Measurements from ENCODE around the gene ASPHD2.

The ASPHD2 gene

DNA sequence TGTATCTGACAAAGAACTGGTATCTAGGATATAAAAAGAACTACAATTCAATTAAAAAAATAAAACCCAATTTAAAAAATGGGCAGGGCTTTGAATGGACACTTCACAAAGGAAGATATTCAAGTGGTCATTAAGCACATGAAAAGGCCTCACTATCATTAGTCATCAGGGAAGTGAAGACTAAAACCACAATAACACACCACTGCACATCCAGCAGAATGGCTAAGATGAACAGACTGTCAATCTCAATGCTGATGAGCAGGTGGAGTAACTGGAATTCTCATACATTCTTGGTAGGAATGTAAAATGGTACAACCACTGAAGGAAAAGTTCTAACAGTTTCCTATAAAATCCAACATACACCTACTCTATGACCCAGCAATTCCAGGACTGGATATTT lies 45.6 kb downstream of the ASPHD2 start:
- H3K27ac ChIP-seq (ENCODE audit: low read depth, low read length, poor library complexity, severe bottlenecking), result no peak overlapping the region
- H3K36me3 ChIP-seq (ENCODE audit: insufficient read depth, low read length), result peaks cover 84% of the 10 kb centered on the region
- H3K4me2 ChIP-seq (ENCODE audit: low read length), result no peak overlapping the region
- no peak overlapping the region for H3K9ac ChIP-seq (ENCODE audit: low read length)
- no peaks in the 10 kb centered on the region for H3K9me2 ChIP-seq (ENCODE audit: low read depth, low read length)
- peaks cover 24% of the 10 kb centered on the region for H3K4me1 ChIP-seq (ENCODE audit: insufficient read depth, low read length, severe bottlenecking)
- no peaks in the 10 kb centered on the region for H4K20me1 ChIP-seq (ENCODE audit: insufficient read depth, low read length)
- H3K4me3 ChIP-seq (ENCODE audit: low read depth, low read length, poor library complexity, severe bottlenecking), result no peak overlapping the region
- H3K27me3 ChIP-seq (ENCODE audit: insufficient read depth, low read length), result no peaks in the 10 kb centered on the region
- TF ChIP-seq, protein P1, sequence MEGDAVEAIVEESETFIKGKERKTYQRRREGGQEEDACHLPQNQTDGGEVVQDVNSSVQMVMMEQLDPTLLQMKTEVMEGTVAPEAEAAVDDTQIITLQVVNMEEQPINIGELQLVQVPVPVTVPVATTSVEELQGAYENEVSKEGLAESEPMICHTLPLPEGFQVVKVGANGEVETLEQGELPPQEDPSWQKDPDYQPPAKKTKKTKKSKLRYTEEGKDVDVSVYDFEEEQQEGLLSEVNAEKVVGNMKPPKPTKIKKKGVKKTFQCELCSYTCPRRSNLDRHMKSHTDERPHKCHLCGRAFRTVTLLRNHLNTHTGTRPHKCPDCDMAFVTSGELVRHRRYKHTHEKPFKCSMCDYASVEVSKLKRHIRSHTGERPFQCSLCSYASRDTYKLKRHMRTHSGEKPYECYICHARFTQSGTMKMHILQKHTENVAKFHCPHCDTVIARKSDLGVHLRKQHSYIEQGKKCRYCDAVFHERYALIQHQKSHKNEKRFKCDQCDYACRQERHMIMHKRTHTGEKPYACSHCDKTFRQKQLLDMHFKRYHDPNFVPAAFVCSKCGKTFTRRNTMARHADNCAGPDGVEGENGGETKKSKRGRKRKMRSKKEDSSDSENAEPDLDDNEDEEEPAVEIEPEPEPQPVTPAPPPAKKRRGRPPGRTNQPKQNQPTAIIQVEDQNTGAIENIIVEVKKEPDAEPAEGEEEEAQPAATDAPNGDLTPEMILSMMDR (IDR thresholded peaks at IDR 0.05; ENCODE audit: low read length), result no peak
- no peak for TF ChIP-seq EZH2 (IDR thresholded peaks at IDR 0.05; ENCODE audit: borderline replicate concordance, low read length)
- H2AFZ ChIP-seq (ENCODE audit: low read length), result no peak overlapping the region
- no peaks in the 10 kb centered on the region for H3K9me3 ChIP-seq (ENCODE audit: low read length)
- H3K79me2 ChIP-seq (ENCODE audit: insufficient read depth, low read length), result peaks cover 13% of the 10 kb centered on the region
- H3F3A ChIP-seq (ENCODE audit: insufficient read depth, low read length), result no peaks in the 10 kb centered on the region

DNA sequence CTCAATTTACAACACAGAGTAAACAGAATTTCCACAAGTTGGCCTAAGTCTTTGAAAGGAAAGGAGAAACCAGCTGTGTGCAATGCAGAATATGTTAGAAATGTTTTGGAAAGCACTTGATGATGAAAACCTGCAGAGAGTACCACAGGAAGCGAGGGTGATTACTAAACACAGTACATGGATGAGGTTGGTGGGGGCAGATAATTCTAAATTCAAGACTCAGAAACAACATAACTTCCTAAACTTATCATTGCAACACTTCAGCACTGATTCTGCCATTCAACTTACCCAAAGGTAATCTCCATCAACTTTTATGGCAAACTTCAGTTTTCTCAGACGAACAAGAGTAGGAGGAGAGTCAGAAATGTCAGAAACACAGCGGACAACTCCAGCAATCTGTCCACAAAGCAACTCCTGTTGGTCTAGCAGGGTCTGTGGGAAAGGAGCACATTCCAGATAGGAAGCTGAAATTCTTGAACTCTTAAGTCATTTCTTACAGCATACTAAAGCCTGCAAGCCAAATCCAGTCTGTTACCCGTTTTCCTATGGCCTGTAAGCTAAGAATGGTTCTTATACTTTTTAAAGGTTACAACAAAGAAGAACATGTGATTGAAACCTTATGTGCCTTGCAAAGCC lies 47.8 kb downstream of the ASPHD2 start:
- Histone ChIP-seq H3K4me1 (ENCODE audit: insufficient read depth, low read length, severe bottlenecking) (peaks cover 46% of the 10 kb centered on the region), H3K9me3 (ENCODE audit: low read length) (no peaks in the 10 kb centered on the region), H4K20me1 (ENCODE audit: insufficient read depth, low read length) (no peaks in the 10 kb centered on the region), H3K27me3 (ENCODE audit: insufficient read depth, low read length) (no peaks in the 10 kb centered on the region), H3K4me3 (ENCODE audit: low read depth, low read length, poor library complexity, severe bottlenecking) (no peak overlapping the region), H3K27ac (ENCODE audit: low read depth, low read length, poor library complexity, severe bottlenecking) (no peak overlapping the region), H3F3A (ENCODE audit: insufficient read depth, low read length) (peaks cover 2% of the 10 kb centered on the region; the same call in 1 of the 2 replicates), H3K79me2 (ENCODE audit: insufficient read depth, low read length) (peaks cover 25% of the 10 kb centered on the region), H3K9me2 (ENCODE audit: low read depth, low read length) (no peaks in the 10 kb centered on the region), H3K36me3 (ENCODE audit: insufficient read depth, low read length) (peaks cover 66% of the 10 kb centered on the region), H2AFZ (ENCODE audit: low read length) (no peak overlapping the region), H3K9ac (ENCODE audit: low read length) (no peak overlapping the region; the same call in 1 of the 2 replicates), H3K4me2 (ENCODE audit: low read length) (peak overlapping the region; percentile 86)
- TF ChIP-seq EZH2 (IDR thresholded peaks at IDR 0.05; ENCODE audit: borderline replicate concordance, low read length), result no peak
- TF ChIP-seq, protein P1 (IDR thresholded peaks at IDR 0.05; ENCODE audit: low read length), result no peak

DNA sequence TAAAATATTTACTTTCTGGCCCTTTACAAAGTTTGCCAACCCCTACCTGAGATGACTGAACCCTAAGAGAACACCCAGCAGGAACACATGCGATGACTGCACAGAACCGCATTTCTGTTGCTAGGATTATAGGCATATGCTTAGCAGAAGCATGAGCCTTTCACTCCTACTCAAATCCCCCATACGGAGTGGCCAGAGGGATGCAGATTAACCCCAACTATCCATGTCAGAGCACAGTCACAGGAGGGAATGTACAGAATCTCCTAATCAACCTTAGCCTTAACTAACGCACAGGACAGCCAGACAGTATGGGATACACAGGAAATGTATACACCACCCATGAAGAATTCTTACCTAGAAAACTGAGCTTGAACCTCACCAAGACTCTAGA lies 48.3 kb downstream of the ASPHD2 start:
- Histone ChIP-seq H3K4me3 (ENCODE audit: low read depth, low read length, poor library complexity, severe bottlenecking) (peak overlapping the region; percentile 18), H3K36me3 (ENCODE audit: insufficient read depth, low read length) (peaks cover 61% of the 10 kb centered on the region), H3K4me2 (ENCODE audit: low read length) (peak overlapping the region; percentile 86), H3K9ac (ENCODE audit: low read length) (peak overlapping the region; percentile 11; the same call in 1 of the 2 replicates), H3K4me1 (ENCODE audit: insufficient read depth, low read length, severe bottlenecking) (peaks cover 51% of the 10 kb centered on the region), H3K79me2 (ENCODE audit: insufficient read depth, low read length) (peaks cover 25% of the 10 kb centered on the region), H3F3A (ENCODE audit: insufficient read depth, low read length) (peaks cover 7% of the 10 kb centered on the region; the same call in 1 of the 2 replicates), H3K27ac (ENCODE audit: low read depth, low read length, poor library complexity, severe bottlenecking) (peak overlapping the region; percentile 23), H3K27me3 (ENCODE audit: insufficient read depth, low read length) (no peaks in the 10 kb centered on the region), H2AFZ (ENCODE audit: low read length) (no peak overlapping the region), H3K9me3 (ENCODE audit: low read length) (no peaks in the 10 kb centered on the region), H4K20me1 (ENCODE audit: insufficient read depth, low read length) (no peaks in the 10 kb centered on the region), H3K9me2 (ENCODE audit: low read depth, low read length) (no peaks in the 10 kb centered on the region)
- TF ChIP-seq, protein P1 (IDR thresholded peaks at IDR 0.05; ENCODE audit: low read length), result no peak
- TF ChIP-seq EZH2 (IDR thresholded peaks at IDR 0.05; ENCODE audit: borderline replicate concordance, low read length), result no peak

Data from OCI-LY1 (cell line).